Panc1 (cell line): ENCODE data around the gene RBP4.
A peak's percentile ranks its signal among the peaks of the same experiment; 100 is the strongest.

Experiments used
- SIN3A ChIP-seq: IDR thresholded peaks from 2 replicates; pipeline ENCODE4 v1.6.1; 2012; ENCODE audit warnings: low read depth, mild to moderate bottlenecking, low read length, moderate library complexity, borderline replicate concordance; ENCODE audit not compliant: insufficient read depth
- TCF7L2 ChIP-seq: IDR thresholded peaks from 2 replicates; pipeline ENCODE4 v1.6.1; 2011; ENCODE audit warnings: mild to moderate bottlenecking, low read depth, low read length, inconsistent platforms
- TF ChIP-seq, protein P1 (sequence below): fragments of 450-650 bp; IDR thresholded peaks from 2 replicates; pipeline ENCODE4 v1.5.1; 2017; ENCODE audit warnings: mild to moderate bottlenecking

DNA sequence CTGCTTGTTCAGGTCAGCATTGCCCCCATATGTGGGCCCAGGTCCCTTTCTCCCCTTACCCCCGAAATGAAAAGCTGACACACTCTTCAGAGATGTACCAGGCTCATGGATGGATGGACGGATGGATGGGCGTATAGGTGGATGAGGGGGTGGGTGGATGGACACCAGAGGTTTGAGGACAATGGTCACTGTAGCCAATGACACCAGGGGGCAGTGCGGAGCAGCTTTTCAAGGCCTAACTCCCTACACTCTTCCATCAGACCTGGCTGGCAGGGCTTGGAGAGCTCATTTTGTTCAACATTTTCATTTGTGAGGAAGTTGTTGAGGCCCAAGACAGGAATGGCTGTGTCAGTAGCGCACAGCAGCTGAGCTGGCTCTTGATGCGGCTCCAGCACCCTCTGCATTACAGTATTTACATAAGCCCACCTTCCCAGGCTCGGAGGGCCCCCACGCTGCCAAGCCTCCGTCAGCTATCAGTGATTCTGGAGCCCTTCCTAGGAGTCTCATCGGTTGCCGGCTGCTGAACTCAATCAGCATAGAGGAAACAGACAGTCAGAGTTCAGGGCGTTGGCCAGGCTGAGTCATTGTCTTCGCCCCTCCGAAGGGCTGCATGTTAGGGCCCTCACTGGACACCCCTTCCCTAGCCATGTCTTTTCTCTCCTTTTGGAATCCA is 46.1 kb downstream of the RBP4 start:
- TF ChIP-seq, protein P1, sequence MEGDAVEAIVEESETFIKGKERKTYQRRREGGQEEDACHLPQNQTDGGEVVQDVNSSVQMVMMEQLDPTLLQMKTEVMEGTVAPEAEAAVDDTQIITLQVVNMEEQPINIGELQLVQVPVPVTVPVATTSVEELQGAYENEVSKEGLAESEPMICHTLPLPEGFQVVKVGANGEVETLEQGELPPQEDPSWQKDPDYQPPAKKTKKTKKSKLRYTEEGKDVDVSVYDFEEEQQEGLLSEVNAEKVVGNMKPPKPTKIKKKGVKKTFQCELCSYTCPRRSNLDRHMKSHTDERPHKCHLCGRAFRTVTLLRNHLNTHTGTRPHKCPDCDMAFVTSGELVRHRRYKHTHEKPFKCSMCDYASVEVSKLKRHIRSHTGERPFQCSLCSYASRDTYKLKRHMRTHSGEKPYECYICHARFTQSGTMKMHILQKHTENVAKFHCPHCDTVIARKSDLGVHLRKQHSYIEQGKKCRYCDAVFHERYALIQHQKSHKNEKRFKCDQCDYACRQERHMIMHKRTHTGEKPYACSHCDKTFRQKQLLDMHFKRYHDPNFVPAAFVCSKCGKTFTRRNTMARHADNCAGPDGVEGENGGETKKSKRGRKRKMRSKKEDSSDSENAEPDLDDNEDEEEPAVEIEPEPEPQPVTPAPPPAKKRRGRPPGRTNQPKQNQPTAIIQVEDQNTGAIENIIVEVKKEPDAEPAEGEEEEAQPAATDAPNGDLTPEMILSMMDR, result peak; percentile 91
- no peak for TF ChIP-seq SIN3A
- TF ChIP-seq TCF7L2, result no peak
